Adrenal gland (tissue), 5 donors: ENCODE data around the gene CRTC3.

Source experiments
- CTCF ChIP-seq, 6 experiments: fragments of 450-650 bp in 4 of 6; fragments of 200-600 bp in 2 of 6; sonication (generic) in 1 of 6; IDR thresholded peaks; 1 replicate in 5 of 6; 2 replicates in 1 of 6; pipeline versions ENCODE4 v1.5.1 to v1.8.0; 2016 to 2021; ENCODE audit warnings: antibody characterized with exemption in 6 of 6, mild to moderate bottlenecking in 2 of 6, moderate library complexity in 1 of 6
- POLR2A ChIP-seq, 2 donors: fragments of 450-650 bp; IDR thresholded peaks; one replicate each; pipeline ENCODE4 v1.6.1; 2017; ENCODE audit warnings: antibody characterized with exemption in 2 of 2, mild to moderate bottlenecking in 2 of 2, moderate library complexity in 1 of 2
- donor health status: DM: no; HTN: no; CAD: no.

GRCh38 chr15:90648137-90649070 is 118.7 kb downstream of the CRTC3 start:
- TF ChIP-seq CTCF (IDR thresholded peaks at IDR 0.05) (peak; percentile 86 to 96 (median 92)), POLR2A (IDR thresholded peaks at IDR 0.05) (no peak)
